Bronchial epithelial cell (primary cell): ENCODE data around the gene SF3A2. TPM values are rescaled to one million over a fixed set of nuclear protein-coding genes. Genes with fewer than 3 reads are reported as not detected.

Experiments used
- DNase-seq: peaks from one replicate; pipeline ENCODE4 v3.0.0-alpha.2; 2010; ENCODE audit warnings: low read depth
- FAIRE-seq: peaks from 2 replicates; lab custom pipeline; 2011; peaks lifted over from hg19 to GRCh38; lab: Jason Lieb, UNC
- H3K27me3 ChIP-seq: 2 replicates; pipeline ENCODE4 v1.5.1; 2011; ENCODE audit warnings: low read length; ENCODE audit not compliant: control insufficient read depth, insufficient read depth
- H3K36me3 ChIP-seq: 2 replicates; pipeline ENCODE4 v1.5.1; 2011; ENCODE audit warnings: low read length; ENCODE audit not compliant: control insufficient read depth, insufficient read depth
- H3K4me3 ChIP-seq: 2 replicates; pipeline ENCODE4 v1.5.1; 2011; ENCODE audit warnings: mild to moderate bottlenecking, low read depth, low read length, control low read depth
- total RNA-seq: library from RNA; depleted of rRNA; stranded (reverse); fragments of >200 nt; gene quantifications from 2 replicates; pipeline ENCODE4 v1.2.1, GENCODE V29; 2014
- TF ChIP-seq, protein P1 (sequence below): IDR thresholded peaks from 2 replicates; pipeline ENCODE4 v1.5.1; 2011; ENCODE audit warnings: mild to moderate bottlenecking, moderate library complexity, low read length, control low read depth, inconsistent platforms; ENCODE audit not compliant: insufficient read depth, severe bottlenecking

SF3A2 gene, protein sequence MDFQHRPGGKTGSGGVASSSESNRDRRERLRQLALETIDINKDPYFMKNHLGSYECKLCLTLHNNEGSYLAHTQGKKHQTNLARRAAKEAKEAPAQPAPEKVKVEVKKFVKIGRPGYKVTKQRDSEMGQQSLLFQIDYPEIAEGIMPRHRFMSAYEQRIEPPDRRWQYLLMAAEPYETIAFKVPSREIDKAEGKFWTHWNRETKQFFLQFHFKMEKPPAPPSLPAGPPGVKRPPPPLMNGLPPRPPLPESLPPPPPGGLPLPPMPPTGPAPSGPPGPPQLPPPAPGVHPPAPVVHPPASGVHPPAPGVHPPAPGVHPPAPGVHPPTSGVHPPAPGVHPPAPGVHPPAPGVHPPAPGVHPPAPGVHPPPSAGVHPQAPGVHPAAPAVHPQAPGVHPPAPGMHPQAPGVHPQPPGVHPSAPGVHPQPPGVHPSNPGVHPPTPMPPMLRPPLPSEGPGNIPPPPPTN
- 24.2 and 25.1 TPM in 2 replicates for total RNA-seq

DNA sequence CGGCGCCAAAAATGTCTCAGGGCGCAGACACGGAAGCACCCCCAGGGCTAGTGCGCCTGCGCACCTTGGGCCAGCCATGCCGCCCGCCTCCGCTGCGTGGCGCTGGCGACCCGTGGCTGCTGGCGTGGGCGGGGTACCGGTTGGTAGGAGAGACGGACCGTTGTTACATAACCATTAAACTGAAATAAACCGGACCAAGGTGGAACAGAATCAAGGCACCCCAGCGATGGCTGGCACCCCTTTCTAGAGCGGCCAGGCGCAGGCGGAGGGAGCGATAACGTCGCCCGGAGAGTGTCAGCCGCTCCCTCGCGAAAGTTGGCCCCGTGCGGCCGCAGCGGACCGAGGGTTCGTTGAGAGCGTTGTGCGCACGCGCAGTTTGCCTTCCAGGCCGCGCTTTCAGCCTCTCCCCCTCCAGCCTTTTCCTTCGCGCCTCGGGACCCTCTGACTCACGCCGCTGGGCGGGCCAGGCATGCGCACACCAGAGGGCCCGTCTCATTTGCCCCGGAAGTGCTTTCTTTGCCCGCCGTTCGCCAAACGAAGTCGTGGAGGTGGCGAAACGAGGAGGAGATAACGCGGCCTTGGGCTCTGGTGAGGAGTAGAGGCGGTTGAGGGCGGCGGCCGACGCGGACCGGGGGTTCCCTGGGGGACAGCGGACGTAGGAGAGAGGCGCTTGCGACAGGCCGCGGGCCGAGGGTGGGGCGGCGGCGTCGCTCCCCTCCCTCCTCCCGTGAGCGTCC lies at the start of gene SF3A2, which contains the start of gene PLEKHJ1:
SF3A2 (plus strand) TSS at position 511 of the 737 bp plus-strand sequence. CDS start 6,595 bp downstream, outside the sequence.
PLEKHJ1 (minus strand) TSS at position 16 of the 737 bp plus-strand sequence. CDS start 81 bp downstream, outside the sequence.
- FAIRE-seq (no peak), DNase-seq (peak; percentile 90)
- TF ChIP-seq, protein P1, sequence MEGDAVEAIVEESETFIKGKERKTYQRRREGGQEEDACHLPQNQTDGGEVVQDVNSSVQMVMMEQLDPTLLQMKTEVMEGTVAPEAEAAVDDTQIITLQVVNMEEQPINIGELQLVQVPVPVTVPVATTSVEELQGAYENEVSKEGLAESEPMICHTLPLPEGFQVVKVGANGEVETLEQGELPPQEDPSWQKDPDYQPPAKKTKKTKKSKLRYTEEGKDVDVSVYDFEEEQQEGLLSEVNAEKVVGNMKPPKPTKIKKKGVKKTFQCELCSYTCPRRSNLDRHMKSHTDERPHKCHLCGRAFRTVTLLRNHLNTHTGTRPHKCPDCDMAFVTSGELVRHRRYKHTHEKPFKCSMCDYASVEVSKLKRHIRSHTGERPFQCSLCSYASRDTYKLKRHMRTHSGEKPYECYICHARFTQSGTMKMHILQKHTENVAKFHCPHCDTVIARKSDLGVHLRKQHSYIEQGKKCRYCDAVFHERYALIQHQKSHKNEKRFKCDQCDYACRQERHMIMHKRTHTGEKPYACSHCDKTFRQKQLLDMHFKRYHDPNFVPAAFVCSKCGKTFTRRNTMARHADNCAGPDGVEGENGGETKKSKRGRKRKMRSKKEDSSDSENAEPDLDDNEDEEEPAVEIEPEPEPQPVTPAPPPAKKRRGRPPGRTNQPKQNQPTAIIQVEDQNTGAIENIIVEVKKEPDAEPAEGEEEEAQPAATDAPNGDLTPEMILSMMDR, result peak; percentile 99
- Histone ChIP-seq H3K27me3 (no peaks in the 10 kb centered on the region), H3K4me3 (peak within 1 kb of the TSS; percentile 78), H3K36me3 (peaks cover 18% of the 10 kb centered on the region)

DNA sequence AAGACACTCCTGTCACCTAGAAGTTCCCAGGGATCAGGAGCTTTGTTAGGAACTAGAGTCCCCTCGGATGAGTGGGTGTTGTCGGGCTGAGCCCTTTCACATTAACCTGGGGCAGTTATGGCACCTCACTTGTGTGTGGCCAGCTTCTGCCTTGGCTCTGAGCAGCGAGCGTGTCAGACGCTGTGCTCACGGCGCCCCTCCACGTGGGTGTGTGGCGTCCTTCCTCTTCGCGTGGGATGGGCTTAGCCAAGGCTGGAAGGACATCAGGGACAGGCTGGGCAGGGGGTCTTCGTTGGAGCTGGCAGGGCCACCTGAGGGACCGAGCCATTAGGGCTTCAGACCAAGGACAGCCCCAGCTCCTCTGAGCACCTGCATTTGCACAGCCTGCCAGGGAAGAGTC lies 49.5 kb upstream of the SF3A2 start:
- FAIRE-seq (no peak), DNase-seq (no peak)
- H3K27me3 ChIP-seq, result no peaks in the 10 kb centered on the region
- TF ChIP-seq, protein P1, result no peak
- H3K36me3 ChIP-seq, result peaks cover 42% of the 10 kb centered on the region
- H3K4me3 ChIP-seq, result no peak overlapping the region

DNA sequence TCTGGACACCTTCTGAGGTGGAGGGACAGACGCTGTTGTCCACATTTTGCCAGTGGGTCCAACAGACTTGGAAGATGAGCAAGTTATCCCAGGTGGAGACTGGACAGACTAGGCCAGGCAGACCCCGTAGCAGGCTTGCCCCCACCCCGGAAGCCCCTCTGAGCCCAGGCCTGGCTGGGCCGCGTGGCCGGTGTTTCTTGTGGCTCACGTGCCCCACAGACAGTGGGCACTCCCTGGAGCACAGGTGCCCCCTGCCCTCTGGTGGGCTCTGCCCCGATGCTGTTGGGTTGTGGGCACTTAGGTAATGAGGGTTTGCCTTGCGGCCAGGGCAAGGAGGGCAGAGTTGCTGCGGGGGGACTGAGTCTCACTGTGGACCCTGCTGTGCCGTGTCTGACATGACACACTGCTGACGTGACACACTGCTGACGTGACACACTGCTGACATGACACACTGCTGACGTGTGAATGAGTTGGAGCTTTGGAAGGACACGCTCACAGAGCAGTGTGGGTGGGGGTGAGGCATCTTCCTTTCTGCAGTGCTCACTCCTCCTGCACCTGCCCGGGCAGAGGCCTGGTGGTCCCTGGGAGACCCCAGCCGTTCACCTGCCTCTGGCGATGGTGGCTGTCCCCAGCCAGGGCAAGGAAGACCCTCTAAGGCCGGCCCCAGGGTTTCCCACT lies 47.8 kb upstream of the SF3A2 start:
- Histone ChIP-seq H3K4me3 (no peak overlapping the region), H3K27me3 (no peaks in the 10 kb centered on the region), H3K36me3 (peaks cover 43% of the 10 kb centered on the region)
- FAIRE-seq, result peak; percentile 7
- TF ChIP-seq, protein P1, result no peak
- peak; percentile 59 for DNase-seq

DNA sequence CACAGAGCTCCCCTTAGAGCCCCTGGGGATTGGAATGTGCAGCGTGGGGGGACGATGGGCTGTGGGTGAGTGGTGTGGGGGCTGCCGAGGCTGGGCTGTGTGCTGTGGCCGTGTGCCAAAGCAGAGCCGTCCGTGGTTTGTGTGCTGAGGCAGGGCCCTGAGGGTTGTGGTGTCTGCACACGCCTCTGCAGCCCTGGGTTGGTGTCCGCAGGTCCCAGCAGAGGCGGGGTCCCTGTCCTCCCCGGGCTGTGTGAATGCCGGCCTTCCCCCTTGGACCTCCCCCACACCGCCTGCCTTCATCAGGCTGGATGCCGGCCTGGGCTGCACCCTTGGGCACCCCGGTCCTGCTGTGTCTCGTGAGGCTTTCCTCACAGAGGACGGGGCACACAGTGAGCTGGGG lies 46.7 kb upstream of the SF3A2 start:
- Histone ChIP-seq H3K27me3 (no peaks in the 10 kb centered on the region), H3K4me3 (no peak overlapping the region), H3K36me3 (peaks cover 42% of the 10 kb centered on the region)
- no peak for FAIRE-seq
- no peak for DNase-seq
- TF ChIP-seq, protein P1, result no peak

DNA sequence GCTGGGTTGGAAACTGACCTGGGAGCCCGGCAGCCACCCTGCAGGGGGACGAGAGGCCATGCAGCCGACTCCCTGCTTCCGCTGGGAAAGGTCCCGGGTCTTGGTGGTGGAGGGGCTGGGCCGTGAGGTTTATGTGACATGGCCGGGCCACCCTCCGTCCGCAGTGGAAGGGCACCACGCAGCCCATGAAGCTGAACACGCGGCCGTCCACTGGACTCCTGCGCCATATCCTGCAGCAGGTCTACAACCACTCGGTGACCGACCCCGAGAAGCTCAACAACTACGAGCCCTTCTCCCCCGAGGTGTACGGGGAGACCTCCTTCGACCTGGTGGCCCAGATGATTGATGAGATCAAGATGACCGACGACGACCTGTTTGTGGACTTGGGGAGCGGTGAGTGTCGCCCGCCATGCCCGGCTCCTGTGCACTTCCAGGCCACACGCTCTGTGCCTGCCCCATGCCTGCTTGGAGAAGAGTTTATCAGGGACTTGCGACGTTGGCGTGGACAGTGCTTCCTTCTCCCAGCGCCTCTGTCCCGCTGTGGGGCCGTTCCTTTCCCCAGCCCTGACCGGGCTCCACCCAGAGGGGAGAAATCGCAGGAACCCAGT lies 45.7 kb upstream of the SF3A2 start:
- H3K36me3 ChIP-seq, result peaks cover 45% of the 10 kb centered on the region
- DNase-seq (no peak), FAIRE-seq (no peak)
- H3K27me3 ChIP-seq, result no peaks in the 10 kb centered on the region
- H3K4me3 ChIP-seq, result no peak overlapping the region
- TF ChIP-seq, protein P1, result no peak
